GM19438 (cell line): ENCODE data around the gene PARD3.

ENCODE experiments used
- ATAC-seq: cut with Tn5 transposase; IDR thresholded peaks from one replicate; pipeline ENCODE4 v1.9.1; 2021; ENCODE audit warnings: low read depth; ENCODE audit not compliant: unreplicated experiment

PARD3 gene

DNA sequence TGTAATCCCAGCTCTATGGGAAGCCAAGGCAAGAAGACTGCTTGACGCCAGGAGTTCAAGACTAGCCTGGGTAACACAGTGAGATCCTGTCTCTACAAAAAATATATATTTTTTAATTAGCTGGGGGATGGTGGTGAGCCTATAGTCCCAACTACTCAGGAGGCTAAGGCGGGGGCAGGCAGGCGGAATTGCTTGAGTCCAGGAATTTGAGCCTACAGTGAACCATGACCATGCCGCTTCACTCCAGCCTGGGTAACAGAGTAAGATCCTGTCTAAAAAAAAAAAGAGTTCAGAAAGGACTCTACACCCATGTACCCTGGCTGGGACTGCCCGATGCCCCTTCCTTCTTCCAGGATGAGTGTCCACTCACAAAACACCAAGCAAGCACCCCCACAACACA lies 648.7 kb downstream of the PARD3 start:
- no peak for ATAC-seq

DNA sequence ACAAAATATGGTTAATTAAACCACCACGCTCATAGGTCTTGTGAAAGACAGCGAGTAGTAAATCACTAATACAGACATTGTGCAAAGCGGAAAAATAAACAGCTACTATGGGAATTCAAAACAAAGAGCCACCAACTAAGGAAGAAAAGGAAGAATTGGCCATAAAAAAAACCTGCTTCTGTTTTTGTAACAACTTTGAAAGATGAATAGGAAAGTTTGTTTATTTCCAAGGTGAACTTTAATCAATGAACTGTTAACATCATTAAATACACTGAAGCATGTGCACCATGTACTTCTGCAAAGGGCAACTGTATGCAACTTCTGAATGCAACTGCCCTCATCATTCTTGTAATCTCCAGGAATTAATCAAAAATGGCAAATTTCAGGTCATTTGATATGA lies 651.1 kb downstream of the PARD3 start:
- ATAC-seq: no peak

DNA sequence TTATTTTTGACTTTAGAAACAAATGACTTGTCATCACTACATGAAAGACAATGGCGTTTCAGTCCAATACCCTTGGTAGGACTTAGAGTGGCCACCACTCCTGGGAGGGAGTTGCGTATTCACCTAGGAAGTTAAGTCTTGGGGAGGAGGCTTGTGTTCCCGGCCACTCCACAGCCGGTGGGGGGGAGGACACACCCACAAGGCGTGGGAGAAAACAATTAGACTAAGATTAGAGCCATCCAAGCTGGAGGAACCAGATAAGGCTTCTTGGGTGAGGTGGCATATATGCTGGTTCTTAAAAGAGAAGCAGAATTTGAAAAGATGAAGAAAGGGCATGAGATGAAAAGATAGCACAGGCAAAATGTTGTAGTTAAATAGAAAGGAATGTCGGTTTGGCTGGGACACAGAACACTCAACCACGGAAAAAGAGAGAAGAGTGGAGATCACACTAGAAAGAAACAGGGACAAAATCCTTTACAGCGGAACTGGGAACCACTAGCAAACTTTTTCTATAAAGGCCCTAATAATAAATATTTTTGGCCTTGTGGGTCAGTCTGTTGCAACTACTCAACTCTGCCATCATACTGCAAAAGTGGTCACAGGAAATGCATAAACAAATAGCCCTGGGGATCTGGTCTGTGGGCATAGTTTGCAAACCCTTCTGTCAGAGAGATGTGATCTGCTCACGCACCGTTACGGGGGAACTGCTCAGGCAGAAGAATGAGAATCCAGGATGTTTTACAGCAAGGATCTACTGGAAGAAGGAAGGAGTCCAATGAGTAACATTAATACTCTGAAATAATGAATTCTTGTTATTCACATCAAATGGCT lies 651.8 kb downstream of the PARD3 start:
- ATAC-seq: no peak

DNA sequence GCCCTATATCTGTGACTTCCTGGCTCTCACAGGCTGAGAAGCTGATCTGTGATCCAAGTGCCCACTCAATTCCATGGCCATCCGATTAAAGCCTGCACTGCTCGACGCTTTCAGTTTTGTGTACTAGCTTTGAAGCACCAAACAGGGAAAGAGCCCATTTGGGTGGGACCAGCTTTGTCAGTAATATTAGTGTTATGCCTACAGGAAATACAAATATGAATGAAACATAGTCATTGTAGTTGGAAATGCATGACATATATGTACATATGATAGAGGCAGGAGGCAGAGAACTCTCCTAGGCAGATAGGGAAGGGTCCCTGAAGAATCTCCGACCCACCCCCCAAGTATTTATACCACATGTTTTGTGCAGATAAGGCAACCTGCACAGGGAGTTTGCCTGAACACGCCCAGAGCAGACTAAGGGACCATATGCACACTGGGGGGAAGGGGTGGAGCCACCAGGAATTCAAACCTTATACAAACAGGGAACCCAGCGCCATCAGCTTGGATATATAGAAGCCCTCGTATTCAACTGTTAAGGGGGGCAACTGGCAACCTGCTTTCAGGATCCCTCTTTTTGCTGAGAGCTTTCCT lies 653.2 kb downstream of the PARD3 start:
- ATAC-seq: no peak

DNA sequence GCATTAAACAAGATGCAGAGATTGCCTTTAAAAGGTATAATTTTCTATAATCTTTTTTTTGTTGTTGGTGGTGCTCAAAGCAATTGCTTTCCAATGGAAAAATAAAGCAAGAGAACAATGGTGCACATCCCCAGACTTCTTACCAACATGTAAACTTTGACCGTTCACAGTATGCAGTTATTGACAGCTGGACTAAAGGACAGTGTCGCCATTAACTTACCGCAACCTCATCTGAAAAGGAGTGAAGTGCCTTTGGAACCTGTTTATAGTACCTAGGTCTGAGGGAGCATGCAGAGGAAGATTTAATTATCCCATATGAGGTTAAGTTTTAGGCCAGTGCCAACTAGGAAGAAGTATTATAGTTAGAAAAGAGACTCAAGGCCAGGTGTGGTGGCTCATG lies 654.5 kb downstream of the PARD3 start:
- ATAC-seq: no peak

DNA sequence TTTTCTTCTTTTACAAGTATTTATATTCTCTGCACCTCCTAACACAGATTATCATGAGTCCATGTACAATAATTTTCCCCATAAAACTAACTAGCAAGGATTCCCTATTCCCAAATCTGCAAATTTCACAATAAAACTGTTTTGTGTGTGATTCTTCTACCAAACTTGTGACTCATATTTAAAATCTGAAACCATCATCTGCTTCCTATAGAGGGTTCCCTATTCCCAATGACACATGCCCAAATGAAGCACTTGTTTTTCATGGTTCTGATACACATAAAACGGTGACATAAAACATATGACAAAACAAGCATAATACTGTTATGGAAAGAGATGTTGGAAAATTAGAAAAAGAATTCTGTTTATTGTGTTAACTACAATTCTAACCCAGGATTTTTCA lies 657.6 kb downstream of the PARD3 start:
- ATAC-seq: no peak

DNA sequence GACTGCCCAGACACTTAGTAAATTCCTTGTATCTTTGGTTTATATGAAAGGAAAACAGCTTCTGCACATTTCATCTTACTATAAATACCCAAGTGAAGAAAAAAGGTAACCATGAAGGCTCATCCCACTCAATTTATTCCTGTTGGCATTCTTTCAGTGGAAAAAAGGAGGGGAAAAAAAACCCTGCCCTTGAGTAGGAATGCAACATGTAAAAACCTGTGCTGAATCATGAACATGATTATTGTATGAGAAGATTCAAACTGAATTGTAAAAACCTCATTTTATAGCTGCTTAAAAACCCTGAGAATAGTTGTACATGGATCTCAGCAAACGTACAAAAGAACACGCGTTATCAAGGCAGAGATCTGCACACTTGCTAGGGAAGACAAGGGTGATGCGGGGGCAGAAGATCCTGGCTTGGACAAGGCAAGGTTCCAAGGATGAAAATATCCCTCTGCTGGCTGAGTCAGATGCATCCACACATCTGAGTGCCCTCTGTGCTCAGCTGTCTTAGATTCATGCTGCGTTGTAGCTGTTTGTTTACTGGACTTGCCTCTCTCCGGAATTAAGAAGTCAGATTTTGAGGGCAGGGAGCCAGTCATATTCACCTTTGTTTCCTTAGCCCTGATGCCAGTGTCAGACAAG lies 658.2 kb downstream of the PARD3 start:
- ATAC-seq: no peak

DNA sequence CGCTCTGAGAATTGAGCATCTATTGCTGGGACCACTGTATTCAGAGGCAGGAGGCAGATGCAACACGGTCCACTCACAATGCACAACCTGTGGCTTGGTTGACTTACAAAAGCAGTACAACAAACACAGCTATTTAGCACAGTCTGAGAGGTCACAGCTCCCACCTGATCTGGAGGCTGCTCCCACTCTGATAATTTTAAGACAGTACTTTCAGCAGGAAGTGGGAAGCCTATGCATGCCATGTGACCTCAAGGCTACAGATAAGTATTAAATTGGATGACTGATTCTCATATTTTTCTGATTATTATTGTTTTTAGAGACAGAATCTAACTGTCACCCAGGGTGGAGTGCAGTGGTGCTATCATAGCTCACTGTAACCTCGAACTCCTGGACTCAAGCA lies 659.3 kb downstream of the PARD3 start:
- no peak for ATAC-seq

DNA sequence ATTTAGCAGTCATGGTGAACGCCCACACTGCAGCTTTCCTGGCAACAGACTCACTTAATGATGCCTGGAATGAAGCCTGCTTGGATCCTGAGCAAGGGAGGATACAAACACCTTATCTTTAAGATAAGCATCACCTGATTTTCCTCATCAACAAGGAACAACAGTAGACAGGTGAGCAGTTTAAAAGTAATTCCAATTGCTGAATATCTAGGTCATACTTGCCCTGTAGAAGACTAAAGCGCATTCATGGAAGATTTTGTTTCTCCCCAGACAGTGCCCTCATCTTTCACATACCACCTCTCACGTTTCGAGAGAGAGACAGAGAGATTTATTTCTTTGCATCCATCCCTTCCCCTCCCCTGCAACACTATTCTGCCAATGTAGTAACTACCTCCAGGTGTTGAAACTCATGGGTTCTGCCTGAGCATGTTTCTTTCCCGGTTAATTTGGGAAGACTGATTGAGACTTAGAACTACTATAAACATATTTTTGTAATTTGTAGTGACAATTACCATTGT lies 660.7 kb downstream of the PARD3 start:
- ATAC-seq: no peak

DNA sequence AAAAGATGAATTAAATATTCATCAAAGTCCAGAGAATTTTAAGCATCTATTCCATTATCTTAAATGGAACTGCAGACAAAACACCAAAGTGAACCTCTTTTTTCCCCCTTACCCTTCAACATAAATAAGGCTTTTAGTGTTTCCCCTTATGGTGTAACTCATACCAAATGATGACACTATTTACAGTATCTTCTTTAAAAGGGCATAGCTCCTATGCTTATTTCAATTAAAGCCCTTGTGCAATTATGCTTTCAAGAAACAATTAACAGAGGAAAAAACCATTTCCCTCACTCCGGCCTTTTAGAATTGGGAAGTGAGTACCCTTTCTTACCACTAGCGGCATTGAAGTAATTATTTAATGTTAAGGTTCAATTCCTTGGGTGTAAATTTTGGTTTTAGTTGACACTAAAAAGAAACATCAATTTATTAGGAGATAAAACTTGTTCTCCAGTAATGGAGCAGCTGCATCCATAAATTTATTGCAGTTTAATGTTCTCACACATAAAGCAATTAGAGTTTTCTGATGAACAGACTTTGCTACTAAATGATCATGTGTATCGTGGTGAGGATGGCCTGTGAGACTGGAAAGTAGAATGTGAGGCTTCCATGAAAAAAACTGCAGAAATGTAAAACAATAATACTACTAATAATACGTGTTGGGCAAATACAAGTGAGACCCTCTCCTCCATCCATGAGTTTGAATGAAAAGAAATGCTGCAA lies 661.3 kb downstream of the PARD3 start:
- ATAC-seq: no peak

DNA sequence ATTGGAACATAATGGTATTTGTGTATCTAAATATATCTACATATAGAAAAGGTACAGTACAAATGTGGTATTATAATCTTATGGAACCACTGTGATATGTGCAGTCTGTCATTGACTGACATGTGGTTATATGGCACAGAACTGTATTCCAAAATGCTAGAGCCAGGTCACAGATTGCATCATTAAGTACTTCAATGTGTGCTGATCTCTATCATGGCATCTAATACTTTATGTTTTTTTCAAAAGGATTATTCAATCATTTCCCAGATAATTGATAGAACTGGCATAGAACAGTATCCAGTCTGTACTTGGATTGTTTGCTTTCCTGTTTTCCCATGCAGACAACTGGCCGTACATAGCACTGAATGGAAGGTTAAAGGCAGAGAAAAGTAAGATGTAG lies 662.7 kb downstream of the PARD3 start:
- no peak for ATAC-seq

DNA sequence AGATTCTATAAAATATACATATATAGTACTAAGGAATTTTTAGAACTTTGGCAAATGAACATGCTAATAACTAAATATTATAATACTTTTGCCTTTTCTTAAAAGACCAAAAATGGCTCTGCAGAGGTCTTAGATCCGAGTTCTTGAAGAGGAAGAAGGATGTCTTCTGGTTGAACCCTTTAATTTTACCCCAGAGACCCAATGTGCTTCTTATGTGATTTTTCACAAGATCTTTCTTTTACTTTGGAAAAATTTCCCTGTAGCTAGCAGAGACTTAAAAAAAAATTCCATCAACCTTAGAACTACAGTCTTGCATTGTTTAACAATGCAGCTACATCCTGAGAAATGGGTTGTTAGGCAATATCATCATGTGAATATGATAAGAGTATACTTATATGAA lies 663.2 kb downstream of the PARD3 start:
- no peak for ATAC-seq

DNA sequence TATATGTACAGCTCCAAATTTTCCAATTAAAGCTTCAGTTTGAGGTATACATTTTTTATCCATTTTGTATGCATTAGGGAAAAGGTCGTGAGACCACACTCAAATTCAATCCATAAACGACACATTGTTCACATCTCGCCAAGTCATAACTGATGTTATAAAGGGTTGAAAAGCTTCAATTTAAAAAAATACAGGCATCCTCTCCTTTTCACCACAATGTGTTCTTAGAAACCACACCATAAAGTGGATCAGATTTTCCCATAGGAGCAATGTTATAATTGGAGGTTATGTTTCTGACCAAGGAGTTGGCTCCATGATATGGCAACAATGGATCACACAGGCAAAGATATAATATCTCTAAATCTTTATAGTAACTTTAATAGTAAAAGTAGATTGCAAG lies 663.6 kb downstream of the PARD3 start:
- ATAC-seq: no peak

DNA sequence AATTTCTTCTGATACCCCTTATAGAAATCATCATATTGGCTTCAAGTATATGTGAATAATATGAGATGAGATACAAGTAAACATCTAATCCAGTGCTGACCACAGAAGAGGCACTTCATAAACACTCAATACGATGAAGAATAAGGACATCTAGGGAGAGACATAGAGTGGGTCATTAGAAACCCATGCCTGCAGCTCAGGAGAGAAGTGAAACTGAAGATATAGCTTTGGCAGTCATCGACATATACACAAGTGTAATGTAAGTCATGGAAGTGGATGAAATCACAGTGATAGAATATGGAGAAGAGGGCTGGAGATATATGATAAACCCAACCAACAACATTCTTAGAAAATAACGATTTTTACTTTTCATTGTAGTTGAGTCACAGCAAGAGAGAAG lies 665.0 kb downstream of the PARD3 start:
- no peak for ATAC-seq

DNA sequence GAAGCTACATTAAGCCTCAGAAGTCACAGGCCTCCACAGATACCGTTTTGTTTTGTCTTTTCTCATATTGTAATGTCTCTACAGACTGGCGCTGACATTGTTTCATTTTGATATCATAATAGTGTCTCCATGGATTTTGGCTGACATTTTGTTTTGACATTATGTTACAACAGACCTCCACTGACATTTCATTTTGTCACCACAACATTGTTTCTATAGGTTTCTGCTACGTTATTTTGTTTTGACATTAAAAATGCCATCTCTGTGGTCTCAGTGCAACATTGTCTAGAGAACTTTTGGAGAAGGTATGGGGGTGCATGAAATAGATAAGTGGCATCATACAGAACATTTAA lies 666.8 kb downstream of the PARD3 start:
- no peak for ATAC-seq

DNA sequence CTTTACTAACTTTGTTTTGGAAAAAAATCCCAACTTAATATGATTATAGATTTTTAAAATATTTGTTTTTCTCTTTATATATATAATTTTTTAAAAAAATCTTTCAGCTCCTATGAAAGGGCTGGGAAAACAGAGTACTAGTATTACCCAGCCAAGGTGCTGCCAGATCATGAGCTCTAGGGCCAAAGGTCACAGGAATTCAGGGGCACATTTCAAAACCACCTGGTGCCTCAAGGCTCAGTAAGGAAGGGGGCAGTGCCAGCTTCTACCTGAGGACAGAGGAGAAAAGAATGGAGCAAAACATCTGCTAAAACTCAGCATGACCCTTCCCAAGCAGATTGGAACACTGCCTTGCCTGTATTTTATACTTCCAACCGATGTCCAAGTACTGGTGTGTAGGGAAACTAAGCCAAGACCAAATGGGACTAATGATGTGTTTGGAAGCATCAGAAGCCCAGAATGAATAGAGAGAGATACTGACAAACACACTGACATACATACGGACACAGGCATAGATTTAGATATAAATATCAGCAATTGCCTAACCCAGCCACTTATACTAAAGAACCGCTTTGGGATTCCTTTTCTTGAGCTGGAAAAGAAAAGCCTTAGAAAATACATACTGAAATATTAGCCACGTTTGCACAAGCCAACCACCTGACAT lies 667.3 kb downstream of the PARD3 start:
- no peak for ATAC-seq

DNA sequence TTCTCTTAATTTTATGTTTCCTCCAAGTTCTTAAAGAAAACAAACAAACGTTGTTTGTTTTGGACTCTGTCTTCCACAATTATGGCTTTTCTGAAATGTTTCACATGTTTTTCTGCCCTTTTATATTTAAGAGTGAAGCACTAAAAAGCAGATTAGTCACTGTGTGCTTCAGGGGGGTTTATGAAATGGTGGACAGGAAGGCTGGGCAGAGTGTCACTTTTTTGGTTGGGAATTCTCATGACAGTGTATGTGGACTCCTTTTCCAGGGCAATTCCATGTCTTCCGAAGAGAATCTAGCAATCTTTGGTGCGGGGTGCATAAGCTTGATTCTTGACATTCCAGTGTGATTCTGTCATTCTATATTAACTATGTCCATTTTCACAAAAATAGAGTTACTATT lies 669.4 kb downstream of the PARD3 start:
- ATAC-seq: no peak

DNA sequence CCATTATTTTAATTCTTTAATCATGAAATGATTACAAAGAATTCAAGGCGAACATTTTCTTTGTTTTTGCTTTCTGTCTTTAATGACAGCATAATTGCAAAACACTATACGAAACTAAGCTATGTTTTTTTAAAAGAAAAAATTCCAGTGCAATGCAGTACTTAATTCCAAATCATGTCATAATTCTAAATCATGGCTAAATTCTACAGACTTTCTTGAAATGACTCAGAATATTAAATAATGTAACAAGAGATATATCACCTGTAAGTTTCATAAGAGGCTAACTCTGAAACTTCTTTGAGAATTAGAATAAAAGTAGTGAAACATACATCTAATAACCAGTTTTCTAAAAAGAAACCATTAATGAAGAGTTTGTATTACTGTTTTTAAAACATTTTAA lies 671.6 kb downstream of the PARD3 start:
- no peak for ATAC-seq

DNA sequence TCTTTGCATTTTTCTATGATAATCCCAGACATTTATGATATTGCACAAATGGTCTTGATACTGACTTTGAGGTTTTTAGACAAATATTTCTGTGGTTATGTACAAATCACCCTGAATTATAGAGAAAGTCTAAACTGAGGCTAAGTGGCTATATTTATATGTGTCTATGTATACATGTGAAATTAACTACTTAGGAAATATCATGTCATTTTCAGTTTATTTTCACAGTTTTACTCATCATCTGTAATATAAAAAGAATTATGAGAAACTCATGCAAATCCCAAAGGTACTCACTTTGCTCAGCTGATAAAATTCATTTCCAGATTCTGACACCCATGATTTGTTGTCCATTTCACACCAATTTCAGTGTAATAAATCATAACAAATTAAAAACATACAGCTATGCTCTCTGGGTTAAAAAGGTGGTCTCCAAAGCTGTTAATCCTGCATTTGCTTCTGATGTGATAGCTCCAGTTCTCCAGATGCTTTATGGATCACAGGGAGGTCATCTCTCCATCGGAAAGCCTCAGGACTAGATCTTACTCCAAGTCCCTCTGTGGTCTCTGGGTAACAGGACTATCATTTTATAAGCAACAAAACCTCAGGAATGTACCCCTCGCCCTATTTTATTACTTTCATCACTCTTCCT lies 673.9 kb downstream of the PARD3 start:
- ATAC-seq: no peak

DNA sequence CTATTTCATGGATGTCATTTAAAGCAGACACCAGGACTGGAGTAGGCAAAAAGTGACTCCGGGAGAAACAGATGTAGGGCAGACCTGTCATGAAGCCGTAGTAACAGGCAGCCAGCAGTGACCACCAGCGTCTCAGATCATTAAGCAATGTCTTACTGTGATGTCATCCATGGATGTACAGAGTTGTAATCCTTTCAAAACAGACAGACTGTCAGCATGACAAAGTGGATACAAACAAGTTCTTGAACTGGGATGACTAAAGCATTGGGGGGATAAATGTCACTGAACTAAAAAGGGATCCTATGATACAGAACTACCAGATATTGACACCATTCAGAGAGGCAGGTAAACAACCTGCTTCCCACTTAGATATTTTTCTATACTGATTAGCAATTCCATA lies 675.5 kb downstream of the PARD3 start:
- ATAC-seq: no peak
